Panc1 (cell line): ENCODE measurements around the gene ITGAD. TPM values are rescaled to one million over a fixed set of nuclear protein-coding genes. Genes with fewer than 3 reads are reported as not detected.

ENCODE experiments used
- ATAC-seq: fragments of 200-7000 bp; cut with Tn5 transposase; 2 replicates; pipeline ENCODE4 v1.9.1; 2020; ENCODE audit warnings: mild to moderate bottlenecking, moderate library complexity
- BruUV-seq: library from RNA; stranded (reverse); fragments of 400-500 nt; replicated peaks from 2 replicates; lab custom pipeline; 2021; lab: Mats Ljungman, UMichigan
- CTCF ChIA-PET: fragments of 300-600 bp; sonication (Branson Sonifier 250); formaldehyde crosslinking; loops from one replicate; lab custom pipeline; 2022; ENCODE audit warnings: antibody characterized with exemption; lab: Charles Lee
- POLR2A ChIA-PET: fragments of 300-600 bp; sonication (Branson Sonifier 250); formaldehyde crosslinking; loops from one replicate; lab custom pipeline; 2022; ENCODE audit warnings: antibody characterized with exemption; lab: Charles Lee
- DNase-seq: peaks from one replicate; pipeline ENCODE4 v3.0.0-alpha.2; 2010; ENCODE audit warnings: low read depth, low spot score
- H3K27ac ChIP-seq: 2 replicates; pipeline ENCODE4 v1.5.1; 2011; ENCODE audit warnings: mild to moderate bottlenecking, low read length, inconsistent platforms
- H3K27me3 ChIP-seq: fragments of 200-500 bp; sonication (Bioruptor generic); 2 replicates; pipeline ENCODE4 v1.6.0; 2014; ENCODE audit warnings: low read length, inconsistent platforms; ENCODE audit not compliant: control insufficient read depth, insufficient read depth
- H3K36me3 ChIP-seq: fragments of 200-500 bp; sonication (Bioruptor generic); 2 replicates; pipeline ENCODE4 v1.5.1; 2014; ENCODE audit warnings: inconsistent platforms, mild to moderate bottlenecking, low read length, moderate library complexity; ENCODE audit not compliant: control insufficient read depth, insufficient read depth
- H3K4me1 ChIP-seq: 2 replicates; pipeline ENCODE4 v1.5.1; 2011; ENCODE audit warnings: inconsistent platforms, mild to moderate bottlenecking, low read length, moderate library complexity; ENCODE audit not compliant: control insufficient read depth, insufficient read depth
- H3K4me3 ChIP-seq, 2 experiments: 2 replicates each; pipeline ENCODE4 v1.5.1; 2011 to 2012; ENCODE audit warnings: low read depth in 2 of 2, low read length in 2 of 2, mild to moderate bottlenecking in 2 of 2, inconsistent platforms in 1 of 2, moderate library complexity in 1 of 2
- H3K9me3 ChIP-seq: fragments of 200-500 bp; sonication (Bioruptor generic); 2 replicates; pipeline ENCODE4 v1.5.1; 2014; ENCODE audit warnings: low read depth, mild to moderate bottlenecking, inconsistent platforms, low read length, moderate library complexity; ENCODE audit not compliant: control insufficient read depth, insufficient read depth
- POLR2AphosphoS5 ChIP-seq: IDR thresholded peaks from 2 replicates; pipeline ENCODE4 v1.6.1; 2012; ENCODE audit warnings: mild to moderate bottlenecking, low read depth, low read length, moderate library complexity
- REST ChIP-seq, 2 experiments: IDR thresholded peaks; 2 replicates each; pipeline ENCODE4 v1.6.1; 2011 to 2012; ENCODE audit warnings: low read depth in 2 of 2, control low read depth in 1 of 2, low read length in 1 of 2, mild to moderate bottlenecking in 1 of 2, moderate library complexity in 1 of 2; ENCODE audit not compliant: insufficient read depth in 1 of 2
- SIN3A ChIP-seq: IDR thresholded peaks from 2 replicates; pipeline ENCODE4 v1.6.1; 2012; ENCODE audit warnings: low read depth, mild to moderate bottlenecking, low read length, moderate library complexity, borderline replicate concordance; ENCODE audit not compliant: insufficient read depth
- TCF7L2 ChIP-seq: IDR thresholded peaks from 2 replicates; pipeline ENCODE4 v1.6.1; 2011; ENCODE audit warnings: mild to moderate bottlenecking, low read depth, low read length, inconsistent platforms
- in situ Hi-C: cut with HindIII; loops from 2 replicates; pipeline ENCODE4 v1.10.0; 2016; ENCODE audit warnings: low sequenced_read_pairs, low pct_unique_long_range_greater_than_20kb
- intact Hi-C: fragments of 100-400 bp; cut with micrococcal nuclease; formaldehyde crosslinking; loops from one replicate; pipeline ENCODE4 v1.10.0; 2022; ENCODE audit not compliant: unreplicated experiment
- total RNA-seq: library from RNA; stranded (reverse); gene quantifications from one replicate; pipeline ENCODE4 v1.2.1, GENCODE V29; 2021; ENCODE audit not compliant: unreplicated experiment
- TF ChIP-seq, protein P1 (sequence below): fragments of 450-650 bp; IDR thresholded peaks from 2 replicates; pipeline ENCODE4 v1.5.1; 2017; ENCODE audit warnings: mild to moderate bottlenecking

ITGAD gene
- total RNA-seq, 1 experiment from 2014 or later, result not detected

GRCh38 chr16:31347445-31347844, 45.7 kb upstream of the ITGAD start:
- ChIA-PET CTCF (no interaction called here), POLR2A (no interaction called here)
- in situ Hi-C loops (no loop called here), intact Hi-C loops (no loop called here)
- no peak for TF ChIP-seq SIN3A
- no peak for TF ChIP-seq REST (IDR thresholded peaks at IDR 0.05; ENCODE audit: insufficient read depth in 1 of 2, low read depth in 2 of 2, low read length in 1 of 2)
- TF ChIP-seq TCF7L2, result no peak
- TF ChIP-seq, protein P1, sequence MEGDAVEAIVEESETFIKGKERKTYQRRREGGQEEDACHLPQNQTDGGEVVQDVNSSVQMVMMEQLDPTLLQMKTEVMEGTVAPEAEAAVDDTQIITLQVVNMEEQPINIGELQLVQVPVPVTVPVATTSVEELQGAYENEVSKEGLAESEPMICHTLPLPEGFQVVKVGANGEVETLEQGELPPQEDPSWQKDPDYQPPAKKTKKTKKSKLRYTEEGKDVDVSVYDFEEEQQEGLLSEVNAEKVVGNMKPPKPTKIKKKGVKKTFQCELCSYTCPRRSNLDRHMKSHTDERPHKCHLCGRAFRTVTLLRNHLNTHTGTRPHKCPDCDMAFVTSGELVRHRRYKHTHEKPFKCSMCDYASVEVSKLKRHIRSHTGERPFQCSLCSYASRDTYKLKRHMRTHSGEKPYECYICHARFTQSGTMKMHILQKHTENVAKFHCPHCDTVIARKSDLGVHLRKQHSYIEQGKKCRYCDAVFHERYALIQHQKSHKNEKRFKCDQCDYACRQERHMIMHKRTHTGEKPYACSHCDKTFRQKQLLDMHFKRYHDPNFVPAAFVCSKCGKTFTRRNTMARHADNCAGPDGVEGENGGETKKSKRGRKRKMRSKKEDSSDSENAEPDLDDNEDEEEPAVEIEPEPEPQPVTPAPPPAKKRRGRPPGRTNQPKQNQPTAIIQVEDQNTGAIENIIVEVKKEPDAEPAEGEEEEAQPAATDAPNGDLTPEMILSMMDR, result no peak
- no peak for TF ChIP-seq POLR2AphosphoS5
- Histone ChIP-seq H3K4me3 (no peak overlapping the region), H3K36me3 (no peaks in the 10 kb centered on the region), H3K27me3 (no peaks in the 10 kb centered on the region), H3K4me1 (no peaks in the 10 kb centered on the region), H3K9me3 (no peaks in the 10 kb centered on the region), H3K27ac (no peak overlapping the region)
- DNase-seq (no peak), ATAC-seq (no peak)
- BruUV-seq, result no TSS peak

- DNase-seq (no peak), ATAC-seq (no peak)
- Histone ChIP-seq H3K4me3 (no peak overlapping the region), H3K4me1 (no peaks in the 10 kb centered on the region), H3K27ac (no peak overlapping the region), H3K36me3 (no peaks in the 10 kb centered on the region), H3K27me3 (no peaks in the 10 kb centered on the region), H3K9me3 (no peaks in the 10 kb centered on the region)
- ChIA-PET CTCF (no interaction called here), POLR2A (no interaction called here)
- intact Hi-C loops, result no loop called here
- no TSS peak for BruUV-seq
- TF ChIP-seq TCF7L2, result no peak
- TF ChIP-seq, protein P1, result no peak
- no peak for TF ChIP-seq POLR2AphosphoS5
- TF ChIP-seq REST (IDR thresholded peaks at IDR 0.05; ENCODE audit: insufficient read depth in 1 of 2, low read depth in 2 of 2, low read length in 1 of 2), result no peak
- TF ChIP-seq SIN3A, result no peak
- in situ Hi-C loops, result no loop called here
These were observed 44.6 kb upstream of the ITGAD start for GRCh38 chr16:31348579-31348978.
